HG02610 (cell line): Measurements from ENCODE around the gene BFSP2.

Source experiments
- ATAC-seq: cut with Tn5 transposase; IDR thresholded peaks from one replicate; pipeline ENCODE4 v1.9.1; 2021; ENCODE audit warnings: mild to moderate bottlenecking, moderate library complexity; ENCODE audit not compliant: unreplicated experiment

The BFSP2 gene

DNA sequence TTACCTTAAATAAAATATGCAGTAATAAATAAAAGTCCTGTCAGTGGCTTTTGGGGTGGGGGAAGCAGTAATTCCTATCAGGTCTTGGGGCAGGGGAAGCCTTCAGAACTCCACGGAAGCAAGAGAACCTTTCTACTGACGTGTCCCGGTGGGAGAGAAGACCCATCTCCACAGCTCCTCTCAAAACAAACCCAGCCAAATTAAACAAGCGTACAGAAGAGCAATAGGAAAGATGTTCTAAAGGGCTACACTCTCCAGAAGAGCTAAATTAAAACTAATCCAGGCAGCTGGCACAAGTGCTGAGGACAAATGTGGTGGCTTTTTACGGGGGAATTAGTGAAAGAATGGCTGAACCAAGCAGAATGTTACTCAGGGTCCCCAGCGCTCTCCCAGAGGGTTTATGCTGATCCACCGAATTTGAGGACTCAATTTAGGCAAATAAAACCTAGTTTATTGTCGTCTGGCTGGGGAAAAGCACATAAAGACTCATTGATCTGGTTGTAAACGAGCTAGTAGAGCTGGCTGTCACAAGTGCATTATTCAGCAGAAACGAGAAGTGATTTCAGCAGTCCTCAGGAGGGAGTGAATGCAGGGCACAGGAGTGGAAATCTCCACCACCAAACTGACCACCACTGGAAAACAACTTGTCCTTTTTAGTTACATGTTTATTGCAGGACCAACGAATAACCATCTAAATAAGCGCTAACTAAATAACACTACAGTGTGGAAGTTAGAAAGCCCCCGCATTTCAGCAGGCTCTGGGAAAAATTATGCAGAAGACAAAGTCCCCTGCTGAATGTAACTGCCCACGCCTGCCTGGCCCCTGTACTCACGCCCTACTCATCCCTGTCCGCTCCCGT lies 13.5 kb downstream of the BFSP2 start:
- no peak for ATAC-seq

DNA sequence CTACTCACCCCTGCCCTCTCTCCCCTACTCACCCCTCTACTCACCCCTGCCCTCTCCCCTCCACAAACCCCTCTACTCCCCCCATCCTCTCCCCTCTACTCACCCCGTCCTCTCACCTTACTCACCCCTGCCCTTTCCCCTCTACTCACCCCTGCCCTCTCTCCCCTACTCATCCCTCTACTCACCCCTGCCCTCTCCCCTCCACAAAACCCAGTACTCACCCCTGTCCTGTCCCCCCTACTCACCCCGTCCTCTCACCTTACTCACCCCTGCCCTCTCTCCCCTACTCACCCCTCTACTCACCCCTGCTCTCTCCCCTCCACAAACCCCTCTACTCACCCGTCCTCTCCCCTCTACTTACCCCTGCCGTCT lies 14.2 kb downstream of the BFSP2 start:
- ATAC-seq, result no peak

DNA sequence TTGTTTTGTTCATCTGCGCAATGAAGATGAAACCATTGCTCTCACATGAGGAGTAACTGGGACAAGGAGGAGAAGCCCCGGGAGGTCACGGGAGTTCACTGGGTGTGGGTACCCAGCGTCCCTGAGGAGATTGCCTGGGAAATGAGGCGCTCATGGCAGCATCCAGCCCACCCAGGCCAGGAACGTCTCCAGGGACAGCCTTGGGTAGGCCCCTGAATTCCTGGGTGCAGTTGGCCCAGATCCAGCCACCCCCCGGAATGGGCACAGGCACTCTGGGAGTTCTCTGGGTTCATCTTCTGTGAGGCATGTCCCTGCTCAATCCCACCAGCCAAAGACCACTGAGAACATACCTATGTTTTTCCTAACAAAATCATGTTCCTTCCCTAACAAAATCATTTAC lies 18.5 kb downstream of the BFSP2 start:
- no peak for ATAC-seq

DNA sequence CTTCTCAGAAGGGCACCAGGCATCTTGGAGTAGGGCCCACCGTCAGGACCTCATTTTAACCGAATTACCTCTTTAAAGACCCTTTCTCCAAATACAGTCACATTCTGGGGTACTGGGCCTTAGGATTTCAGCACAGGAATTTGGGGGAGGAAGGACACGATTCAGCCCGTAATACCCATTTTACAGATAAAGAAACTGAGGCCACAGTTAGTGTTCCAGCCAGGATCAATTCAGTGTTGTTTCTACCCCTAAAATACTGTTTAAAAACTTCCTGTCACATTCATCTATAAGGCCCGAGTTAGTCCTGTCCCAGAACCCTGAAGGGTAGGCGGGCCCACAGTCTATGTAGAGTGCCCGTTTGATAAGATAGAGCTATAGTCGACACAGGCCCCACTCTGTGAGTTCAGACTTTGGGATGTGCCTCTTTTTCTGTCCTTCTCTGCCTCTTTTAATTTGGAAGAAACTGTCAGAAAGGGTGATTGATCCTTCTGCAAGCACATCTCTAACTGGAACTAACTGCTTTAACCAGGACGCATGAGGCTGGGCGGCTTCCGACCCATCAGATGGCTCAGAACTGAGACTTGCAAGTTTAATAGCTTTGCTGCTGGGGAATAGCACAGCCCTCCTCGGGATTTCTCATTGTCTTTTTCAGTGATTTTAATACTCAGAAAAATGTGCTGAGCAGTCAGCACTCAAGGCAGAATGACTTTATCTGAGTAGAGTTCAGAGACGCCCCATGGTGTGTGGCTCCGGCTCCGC lies 19.5 kb downstream of the BFSP2 start:
- no peak for ATAC-seq

DNA sequence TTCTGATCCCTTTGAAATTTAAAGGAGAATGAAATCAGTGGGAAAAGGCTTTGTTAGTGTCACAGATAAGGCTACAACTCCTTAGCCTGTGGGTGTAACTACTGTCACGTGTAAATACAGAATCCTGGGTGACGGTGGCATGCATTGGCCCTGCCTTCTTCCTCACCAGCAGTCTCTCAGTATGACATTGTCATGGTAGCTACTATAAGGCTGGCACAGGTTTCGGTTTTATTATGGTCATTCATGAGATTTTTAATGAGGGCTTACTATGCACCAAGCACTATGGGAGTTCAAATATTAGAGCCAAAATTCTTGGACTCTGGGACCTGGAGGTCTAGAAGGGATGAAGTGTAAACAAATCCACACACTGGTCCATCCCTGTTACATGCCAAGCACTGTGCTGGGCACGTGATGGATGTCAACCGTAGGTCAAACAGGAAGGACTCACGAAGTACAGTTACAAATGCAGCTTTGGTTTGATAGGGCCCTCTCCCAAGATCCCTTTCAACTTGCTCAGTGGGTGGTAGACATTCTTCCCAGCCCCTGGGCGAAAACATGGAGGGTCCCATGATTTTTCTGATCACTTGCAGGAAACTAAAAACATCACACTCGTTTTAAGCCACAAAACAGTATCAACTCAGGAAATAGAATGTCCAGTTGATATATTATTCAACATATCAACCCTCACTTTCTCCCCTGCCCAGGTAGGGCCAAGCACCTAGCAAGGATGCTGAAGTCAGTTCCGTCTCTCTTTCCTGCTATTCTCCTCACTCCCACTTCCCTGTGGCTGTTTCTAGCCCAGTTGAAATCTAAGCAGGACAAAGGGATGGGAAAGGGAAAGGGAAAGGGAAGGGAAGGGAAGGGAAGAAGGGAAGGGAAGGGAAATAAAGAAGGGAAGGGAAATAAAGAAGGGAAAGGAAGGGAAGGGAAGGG lies 25.3 kb downstream of the BFSP2 start:
- ATAC-seq, result no peak

DNA sequence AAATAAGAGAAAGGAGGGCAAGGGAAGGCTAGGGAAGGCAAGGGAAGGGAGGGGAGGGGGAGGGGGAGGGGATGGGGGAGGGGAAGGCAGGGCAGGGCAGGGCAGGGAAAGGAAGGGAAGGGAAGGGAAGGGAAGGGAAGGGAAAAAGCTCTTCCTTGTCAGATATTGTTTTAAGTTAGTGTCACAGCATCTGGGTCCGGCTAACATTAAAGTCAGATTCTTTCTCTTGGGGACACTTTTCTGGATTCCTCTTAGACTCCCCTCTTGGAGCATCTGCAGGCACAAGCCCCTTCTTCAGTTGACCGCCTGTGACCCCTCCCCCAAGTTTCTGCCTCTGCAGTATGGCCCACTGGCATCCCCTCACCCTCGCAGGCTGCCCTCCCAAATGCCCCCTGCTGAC lies 26.0 kb downstream of the BFSP2 start:
- ATAC-seq, result no peak

DNA sequence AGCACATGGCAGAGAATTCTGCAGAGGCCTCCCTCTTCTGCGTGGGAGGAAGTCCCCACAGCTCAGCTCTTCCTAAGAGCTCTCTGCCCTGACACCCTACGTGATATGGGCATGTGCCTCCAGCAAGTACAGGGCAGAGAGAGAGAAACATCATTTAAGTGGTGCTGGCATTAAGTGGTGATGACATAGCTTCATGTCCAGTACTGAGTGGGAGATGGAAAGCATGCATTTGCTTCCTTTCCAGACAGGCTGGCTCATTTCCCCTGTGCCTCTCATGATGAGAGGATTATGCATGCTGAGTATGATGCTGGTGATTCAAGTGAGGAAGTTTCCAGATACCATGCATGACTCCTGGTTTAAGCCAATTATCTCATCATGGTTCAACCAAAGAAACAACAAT lies 26.9 kb downstream of the BFSP2 start:
- no peak for ATAC-seq

DNA sequence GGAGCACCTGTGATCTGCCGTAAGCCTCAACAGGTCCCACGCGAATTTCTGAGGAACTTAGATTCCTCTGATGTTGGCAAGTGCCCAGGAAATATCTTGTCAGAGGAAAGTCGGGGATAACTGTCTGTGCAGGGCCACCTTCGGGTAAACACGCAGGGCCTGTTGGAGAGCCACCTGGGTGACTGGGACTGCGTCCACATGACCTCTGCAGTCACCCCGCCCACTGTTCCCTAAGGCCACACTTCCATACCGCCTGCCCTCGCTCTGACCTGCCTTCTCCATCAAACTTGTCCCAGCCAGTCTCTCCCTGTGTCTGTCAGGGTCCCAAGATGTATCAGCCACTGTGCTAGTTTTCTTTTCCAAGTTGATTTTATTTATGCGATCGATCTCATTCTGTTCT lies 28.7 kb downstream of the BFSP2 start:
- ATAC-seq, result no peak

DNA sequence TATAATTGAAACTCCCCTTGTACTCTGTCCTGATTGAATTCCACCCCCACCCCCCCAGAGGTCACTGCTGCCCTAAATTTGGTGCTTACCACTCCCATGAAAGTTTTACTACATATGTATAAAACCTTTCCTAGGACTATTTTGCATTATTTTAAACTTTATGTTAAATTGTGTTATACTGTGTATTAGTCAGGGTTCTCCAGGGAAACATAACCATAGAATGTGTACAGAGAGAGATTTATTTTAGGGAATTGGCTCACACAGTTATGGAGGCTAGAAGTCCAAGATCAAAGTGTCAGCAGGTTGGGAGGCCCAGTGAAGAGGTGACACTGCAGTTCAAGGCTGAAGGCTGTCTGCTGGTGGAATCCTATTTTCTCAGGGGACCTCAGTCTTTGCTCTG lies 29.2 kb downstream of the BFSP2 start:
- no peak for ATAC-seq

DNA sequence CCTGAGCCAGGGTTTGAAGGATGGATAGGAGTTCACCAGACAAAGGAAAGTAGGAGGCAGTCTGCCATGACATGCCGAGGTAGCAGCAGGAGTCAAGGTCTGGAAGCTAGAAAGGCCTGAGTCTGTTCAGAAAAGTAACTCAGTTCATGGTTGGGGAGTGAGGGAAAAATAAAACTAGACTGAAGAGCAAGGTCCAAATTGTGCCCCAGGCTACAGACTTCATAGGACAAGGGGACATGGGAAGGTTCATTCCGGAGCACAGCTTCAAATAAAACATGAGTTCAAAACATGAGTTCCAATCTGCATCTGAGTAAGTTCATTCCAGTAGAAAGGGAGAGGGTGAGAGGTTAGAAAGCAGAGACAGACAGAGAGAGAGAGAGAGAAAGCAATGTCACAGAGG lies 39.7 kb downstream of the BFSP2 start:
- ATAC-seq, result no peak

DNA sequence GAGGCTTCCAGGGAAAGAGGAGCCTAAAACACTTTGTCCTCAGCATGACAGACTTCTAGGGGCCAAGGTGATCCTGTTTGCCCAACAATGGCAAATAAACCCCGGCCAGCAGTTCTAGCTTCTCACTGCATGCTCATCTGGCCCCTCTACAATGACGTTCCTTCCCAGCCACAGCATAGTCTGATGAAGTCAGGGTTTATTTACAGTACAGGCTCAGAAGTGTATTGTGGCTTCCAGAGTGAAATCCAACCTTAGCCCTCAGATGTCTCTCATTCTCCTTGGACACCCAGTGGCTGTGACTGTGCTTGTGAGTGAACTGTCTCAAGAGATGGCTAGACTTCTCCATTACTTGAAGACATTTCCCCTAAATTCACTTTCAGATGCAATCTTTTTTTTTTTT lies 40.8 kb downstream of the BFSP2 start:
- no peak for ATAC-seq

DNA sequence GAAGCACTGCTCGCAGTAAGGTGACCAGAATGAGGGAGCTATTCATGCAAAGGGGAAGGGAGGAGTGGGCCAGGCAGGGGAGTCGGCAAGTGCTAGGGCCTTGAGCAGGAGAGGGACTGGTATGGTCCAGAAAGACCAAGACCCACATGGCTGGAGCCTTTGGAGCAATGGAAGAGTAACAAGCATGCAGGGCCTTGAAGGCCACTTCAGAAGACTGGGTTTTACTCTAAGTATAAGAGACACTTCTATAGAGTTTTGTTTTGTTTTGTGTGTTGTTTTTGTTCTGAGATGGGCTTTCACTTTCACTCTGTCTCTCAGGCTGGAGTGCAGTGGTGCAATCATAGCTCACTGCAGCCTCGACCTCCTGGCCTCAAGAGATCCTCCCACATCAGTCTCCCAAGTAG lies 42.0 kb downstream of the BFSP2 start:
- ATAC-seq, result peak; percentile 86

DNA sequence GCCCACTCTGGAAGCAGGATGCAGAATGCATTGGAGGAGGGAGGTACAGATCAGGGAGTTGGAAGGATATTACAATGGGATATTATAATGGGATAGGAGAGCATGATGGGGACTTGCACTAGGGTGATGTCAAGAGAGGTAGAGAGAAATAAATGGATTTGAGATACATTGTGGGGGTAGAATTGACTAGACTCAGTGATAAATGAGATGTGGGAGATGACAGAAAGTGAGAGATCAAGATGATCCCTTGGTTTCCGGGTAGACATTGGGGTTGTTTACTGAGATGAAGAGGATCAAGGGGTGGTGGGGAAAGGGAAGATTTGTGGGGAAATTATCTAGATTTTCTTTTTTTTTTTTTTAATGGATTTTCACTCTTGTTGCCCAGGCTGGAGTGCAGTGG lies 42.7 kb downstream of the BFSP2 start:
- peak; percentile 25 for ATAC-seq

DNA sequence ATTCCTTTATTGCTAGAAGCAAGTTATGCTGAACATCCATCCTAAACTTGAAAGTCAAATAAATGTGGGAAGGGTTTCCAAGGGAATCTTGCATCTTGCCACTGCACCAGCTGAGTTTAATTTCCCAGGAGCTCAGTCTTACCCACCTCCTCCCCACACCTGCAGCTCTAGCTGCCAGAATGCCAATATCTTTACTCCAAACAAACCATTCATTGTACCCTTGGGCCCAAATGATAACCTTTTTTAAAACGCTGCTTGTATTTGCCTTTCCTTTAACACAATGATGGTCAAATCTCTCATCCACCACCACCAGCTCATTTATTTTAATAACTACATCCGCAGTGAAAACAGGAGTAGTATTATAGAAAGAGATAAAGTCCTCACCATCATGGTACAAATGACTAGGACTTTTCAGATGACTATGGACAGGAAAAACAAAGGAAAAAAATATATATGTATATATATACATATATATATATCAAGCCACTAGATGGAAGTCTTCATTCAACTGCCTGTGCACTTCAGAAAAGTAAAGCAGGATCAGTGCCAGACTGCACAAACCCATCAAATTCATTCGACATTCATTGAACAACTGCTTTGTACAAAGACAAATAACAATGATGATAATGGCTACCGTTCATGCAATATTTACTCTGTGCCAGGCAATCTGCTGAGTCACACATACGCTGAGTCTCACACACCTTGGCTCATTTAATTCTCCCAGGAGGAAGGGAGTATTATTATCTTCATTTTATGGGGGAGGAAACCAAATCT lies 44.0 kb downstream of the BFSP2 start:
- ATAC-seq, result no peak

DNA sequence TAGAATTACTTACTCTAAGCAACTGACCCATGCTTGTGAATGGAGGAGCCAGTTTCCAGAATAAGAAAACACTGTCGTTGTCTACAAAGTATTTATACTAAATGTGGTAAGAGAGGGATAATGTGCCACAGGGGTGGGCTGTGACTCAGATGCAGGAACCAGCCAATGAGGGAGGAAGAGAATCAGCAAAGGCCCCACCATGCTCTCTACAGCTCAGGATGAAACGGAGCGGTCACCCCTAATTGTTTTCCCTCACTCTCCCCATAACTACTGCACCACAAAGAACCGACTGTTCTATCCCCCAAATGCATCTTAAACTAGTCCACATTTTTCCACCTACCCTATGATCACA lies 44.5 kb downstream of the BFSP2 start:
- no peak for ATAC-seq

DNA sequence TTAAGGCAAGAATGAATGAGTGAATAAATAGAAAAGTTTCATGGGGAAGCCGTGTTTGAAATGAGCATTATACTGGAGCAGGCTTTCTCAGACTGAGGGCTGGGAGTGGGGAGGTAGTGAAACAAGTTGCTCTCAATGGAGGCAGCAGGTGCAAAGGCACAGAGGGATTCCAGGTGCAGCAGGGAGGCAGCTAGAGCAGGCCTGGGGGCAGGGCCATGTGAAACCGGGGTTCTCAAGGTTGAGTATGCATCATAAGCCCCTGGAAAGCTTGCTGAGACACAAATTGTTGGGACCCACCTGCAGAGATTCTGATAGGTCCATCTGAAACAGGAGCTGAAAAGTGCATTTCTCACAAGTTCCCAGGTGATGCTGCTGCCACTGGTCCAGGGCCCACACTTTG lies 45.3 kb downstream of the BFSP2 start:
- ATAC-seq, result no peak

DNA sequence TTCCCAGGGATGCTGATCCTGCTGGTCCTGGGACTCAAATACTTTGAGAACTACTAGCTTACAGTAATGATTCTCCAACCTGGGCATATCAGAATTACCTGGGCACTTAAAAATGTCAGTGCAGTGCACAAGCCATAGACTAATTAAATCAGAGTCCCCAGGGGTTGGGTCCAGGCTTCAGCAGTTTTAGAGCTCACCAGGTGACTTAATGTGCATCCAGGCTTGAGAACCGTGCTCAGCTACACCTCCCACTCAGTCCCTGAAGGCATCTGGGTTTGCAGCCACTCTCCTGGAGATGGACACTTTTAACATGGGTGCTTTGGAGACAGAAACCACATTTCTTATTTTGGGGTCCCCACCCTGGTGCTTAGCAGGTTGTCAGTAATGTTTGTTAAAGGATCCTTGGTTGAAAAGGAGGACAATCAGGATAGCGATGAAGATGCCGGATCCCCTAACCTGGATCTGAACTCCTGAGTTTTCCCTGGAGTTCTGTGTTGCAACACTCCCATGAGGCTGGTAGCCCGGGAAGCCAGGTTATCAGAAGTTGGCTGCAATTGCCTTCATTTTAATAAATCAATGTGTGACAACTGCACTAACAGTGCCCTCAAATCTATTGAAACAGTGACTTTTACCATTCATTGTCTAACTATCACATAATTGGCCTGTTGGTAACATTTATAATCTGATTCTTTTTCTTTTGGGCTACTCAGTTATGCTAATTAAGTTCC lies 48.1 kb downstream of the BFSP2 start:
- ATAC-seq, result peak; percentile 38

DNA sequence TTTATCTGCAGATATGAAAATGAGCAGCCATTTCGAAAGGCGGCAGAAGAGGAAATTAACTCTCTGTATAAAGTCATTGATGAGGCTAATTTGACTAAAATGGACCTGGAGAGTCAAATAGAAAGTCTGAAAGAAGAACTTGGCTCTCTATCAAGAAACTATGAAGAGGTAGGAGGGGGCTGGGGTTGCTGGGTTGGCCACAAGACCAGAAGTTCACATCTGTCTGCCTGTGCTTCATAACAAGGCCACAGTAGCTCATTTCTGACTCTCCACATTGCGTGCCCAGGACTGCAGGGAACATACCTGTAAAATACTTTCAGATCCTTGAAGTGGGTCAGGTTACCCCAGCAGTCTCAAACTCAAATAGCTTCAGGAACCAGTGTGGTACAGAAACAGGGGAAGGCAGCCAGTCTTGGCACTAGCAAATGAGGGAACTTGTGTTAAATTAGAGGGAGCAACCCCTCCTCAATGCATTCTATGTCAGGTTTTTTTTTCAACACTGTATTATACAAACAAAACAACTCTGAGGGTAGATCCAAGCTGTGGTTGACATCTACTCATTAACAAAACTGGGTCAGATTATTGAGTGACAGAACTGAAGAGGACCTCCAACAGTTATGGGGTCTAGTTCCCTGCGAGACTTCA lies 48.7 kb downstream of the BFSP2 start:
- ATAC-seq, result peak; percentile 96

DNA sequence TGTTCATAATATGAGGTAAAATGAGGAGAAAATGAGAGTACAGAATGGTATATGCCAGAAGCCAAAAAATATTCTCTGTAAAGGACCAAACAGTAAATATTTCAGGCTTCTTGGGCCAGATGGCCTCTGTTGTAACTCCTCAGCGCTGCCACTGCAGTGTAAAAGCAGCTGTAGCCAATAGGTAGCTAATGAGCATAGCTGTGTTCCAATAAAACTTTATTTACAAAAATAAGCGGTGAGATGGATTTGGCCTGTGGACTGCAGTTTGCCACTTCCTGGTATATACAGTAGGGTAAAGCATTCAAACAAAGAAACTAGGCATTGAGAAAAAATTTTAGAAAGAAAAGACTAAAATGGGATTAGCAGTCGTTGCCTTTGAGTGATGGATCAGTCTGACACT lies 51.5 kb downstream of the BFSP2 start:
- no peak for ATAC-seq
